Loucy (cell line): ENCODE data around the gene LYSET.

Source experiments
- EZH2phosphoT487 ChIP-seq: fragments of 200-600 bp; IDR thresholded peaks from 2 replicates; pipeline ENCODE4 v1.6.1; 2018; ENCODE audit warnings: antibody characterized with exemption, mild to moderate bottlenecking, moderate library complexity, borderline replicate concordance
- TF ChIP-seq, protein P1 (sequence below): fragments of 200-600 bp; sonication (generic); conservative IDR thresholded peaks from 2 replicates; pipeline ENCODE4 v1.5.1; 2014; ENCODE audit warnings: mild to moderate bottlenecking, antibody characterized with exemption, low read length

DNA sequence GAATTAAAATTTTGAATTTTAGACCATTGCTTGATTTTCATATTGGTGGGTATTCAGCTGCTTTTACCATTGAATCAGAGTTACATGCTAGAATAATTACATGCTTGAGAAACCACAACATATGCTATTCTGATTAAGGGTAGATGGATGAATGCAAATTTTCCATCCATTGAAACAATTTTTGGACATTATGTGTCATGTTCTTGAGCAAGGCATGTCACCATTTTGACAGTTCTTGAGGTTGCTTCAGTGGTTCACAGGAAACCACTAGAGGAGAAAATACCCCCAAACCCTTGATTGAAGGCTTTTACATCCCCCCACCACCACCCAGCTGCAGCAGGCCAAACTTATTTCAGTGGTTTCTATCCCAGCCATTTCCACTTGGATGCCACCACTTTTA lies 35.4 kb downstream of the LYSET start:
- TF ChIP-seq, protein P1, sequence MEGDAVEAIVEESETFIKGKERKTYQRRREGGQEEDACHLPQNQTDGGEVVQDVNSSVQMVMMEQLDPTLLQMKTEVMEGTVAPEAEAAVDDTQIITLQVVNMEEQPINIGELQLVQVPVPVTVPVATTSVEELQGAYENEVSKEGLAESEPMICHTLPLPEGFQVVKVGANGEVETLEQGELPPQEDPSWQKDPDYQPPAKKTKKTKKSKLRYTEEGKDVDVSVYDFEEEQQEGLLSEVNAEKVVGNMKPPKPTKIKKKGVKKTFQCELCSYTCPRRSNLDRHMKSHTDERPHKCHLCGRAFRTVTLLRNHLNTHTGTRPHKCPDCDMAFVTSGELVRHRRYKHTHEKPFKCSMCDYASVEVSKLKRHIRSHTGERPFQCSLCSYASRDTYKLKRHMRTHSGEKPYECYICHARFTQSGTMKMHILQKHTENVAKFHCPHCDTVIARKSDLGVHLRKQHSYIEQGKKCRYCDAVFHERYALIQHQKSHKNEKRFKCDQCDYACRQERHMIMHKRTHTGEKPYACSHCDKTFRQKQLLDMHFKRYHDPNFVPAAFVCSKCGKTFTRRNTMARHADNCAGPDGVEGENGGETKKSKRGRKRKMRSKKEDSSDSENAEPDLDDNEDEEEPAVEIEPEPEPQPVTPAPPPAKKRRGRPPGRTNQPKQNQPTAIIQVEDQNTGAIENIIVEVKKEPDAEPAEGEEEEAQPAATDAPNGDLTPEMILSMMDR, result no peak
- no peak for TF ChIP-seq EZH2phosphoT487
